Esophagus (tissue), 2 donors: ENCODE data around the gene F7. TPM values are rescaled to one million over a fixed set of nuclear protein-coding genes. Genes with fewer than 3 reads are reported as not detected.

Experiments used
- H3K27ac ChIP-seq, 2 donors: one replicate each; pipeline ENCODE4 v1.5.1; 2013; ENCODE audit warnings: low read depth in 2 of 2, mild to moderate bottlenecking in 2 of 2, inconsistent platforms in 1 of 2, low read length in 1 of 2, moderate library complexity in 1 of 2
- H3K27me3 ChIP-seq, 2 donors: one replicate each; pipeline ENCODE4 v1.6.1; 2013; ENCODE audit warnings: low read length in 2 of 2, control low read depth in 1 of 2, mild to moderate bottlenecking in 1 of 2; ENCODE audit not compliant: insufficient read depth in 2 of 2, control insufficient read depth in 1 of 2
- H3K36me3 ChIP-seq, 2 donors: one replicate each; pipeline ENCODE4 v1.6.1; 2013; ENCODE audit warnings: low read length in 1 of 2; ENCODE audit not compliant: control insufficient read depth in 2 of 2, insufficient read depth in 2 of 2
- H3K4me1 ChIP-seq, 2 donors: one replicate each; pipeline ENCODE4 v1.6.1; 2013; ENCODE audit warnings: low read length in 1 of 2; ENCODE audit not compliant: control insufficient read depth in 2 of 2, insufficient read depth in 2 of 2
- H3K4me3 ChIP-seq, 2 donors: one replicate each; pipeline ENCODE4 v1.5.1; 2013; ENCODE audit warnings: low read length in 2 of 2, mild to moderate bottlenecking in 2 of 2, low read depth in 1 of 2, moderate library complexity in 1 of 2
- H3K9me3 ChIP-seq, 2 donors: one replicate each; pipeline ENCODE4 v1.6.1; 2013; ENCODE audit warnings: mild to moderate bottlenecking in 2 of 2, low read depth in 1 of 2, low read length in 1 of 2, moderate library complexity in 1 of 2; ENCODE audit not compliant: control insufficient read depth in 2 of 2, insufficient read depth in 1 of 2
- WGBS, 2 donors: extraction: QIAGEN DNeasy Blood & Tissue Kit; methylation state at CpG; one replicate each; pipeline ENCODE4 v1.1.7; 2013; 5-methylcytosine and 5-hydroxymethylcytosine counted together
- polyA plus RNA-seq, 2 donors: library from polyadenylated mRNA; stranded (reverse); fragments of 200-250 nt; gene quantifications; one replicate each; pipeline ENCODE4 v1.2.3, GENCODE V29; 2013
- donor health status: healthy with polysubstance abuse.
- donor health status: Bipolar disorder and iron deficiency.

The F7 gene
- polyA plus RNA-seq, 2 donors: 0.01 TPM; not detected in 1

DNA sequence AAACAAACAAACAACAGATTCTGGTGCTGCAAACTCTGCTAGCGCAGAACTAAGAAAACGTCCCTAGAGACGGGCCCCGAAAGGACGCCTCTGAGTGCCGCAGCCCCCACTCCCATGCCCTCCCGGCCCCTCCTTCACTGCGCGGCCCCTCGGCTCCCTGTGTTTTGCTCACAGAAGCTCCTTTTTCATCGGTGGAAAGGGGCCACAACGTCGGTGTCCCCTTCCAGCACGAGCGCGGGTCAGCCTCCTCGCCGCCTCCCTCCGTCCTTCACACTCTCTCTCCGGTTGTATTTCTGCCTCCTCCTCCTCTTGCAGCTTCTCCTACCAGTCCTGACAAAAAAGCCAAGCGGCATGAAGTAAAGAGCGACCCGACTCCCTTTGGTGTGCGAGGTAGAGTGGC, 14.8 kb upstream of the F7 start:
- H3K4me3 ChIP-seq: no peak overlapping the region
- H3K4me1 ChIP-seq: no peaks in the 10 kb centered on the region
- no peaks in the 10 kb centered on the region for H3K9me3 ChIP-seq
- WGBS, 2 donors: 91 to 92% methylated on average over 24 of the region's 24 CpGs
- no peak overlapping the region for H3K27ac ChIP-seq
- no peaks in the 10 kb centered on the region for H3K27me3 ChIP-seq
- H3K36me3 ChIP-seq: peaks cover 0 to 21% of the 10 kb centered on the region in 2 donors

DNA sequence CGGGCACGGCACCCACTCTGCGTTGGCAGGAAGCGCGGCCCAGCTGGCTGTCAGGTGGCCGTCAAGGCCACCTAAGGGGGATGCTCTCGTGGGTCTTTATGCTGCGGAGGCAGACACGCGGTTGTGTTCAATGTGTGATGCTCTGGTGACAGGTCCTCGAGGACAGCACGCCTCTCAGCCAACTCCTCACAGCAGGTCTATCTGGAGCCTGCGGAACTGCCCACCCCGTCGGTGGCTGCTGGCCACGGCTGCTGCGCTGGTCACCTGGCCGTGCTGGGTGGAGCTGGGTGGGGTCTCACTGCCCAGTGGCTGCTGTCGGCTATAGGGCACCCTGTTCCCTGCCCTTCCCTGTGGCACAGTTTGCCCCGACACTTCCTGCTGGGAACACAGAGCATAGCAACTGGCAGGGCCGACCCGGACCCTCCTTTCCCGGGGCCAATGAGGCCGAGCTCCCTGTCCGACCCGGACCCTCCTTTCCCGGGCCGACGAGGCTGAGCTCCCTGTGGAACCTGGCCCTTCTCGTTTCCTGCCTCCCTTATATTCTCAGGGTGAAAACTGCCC, 14.3 kb upstream of the F7 start:
- peaks cover 0 to 22% of the 10 kb centered on the region in 2 donors for H3K36me3 ChIP-seq
- no peak overlapping the region for H3K4me3 ChIP-seq
- H3K27me3 ChIP-seq: no peaks in the 10 kb centered on the region
- WGBS, 2 donors: 87 to 90% methylated on average over 30 of the region's 30 CpGs
- no peaks in the 10 kb centered on the region for H3K9me3 ChIP-seq
- no peaks in the 10 kb centered on the region for H3K4me1 ChIP-seq
- H3K27ac ChIP-seq: no peak overlapping the region

DNA sequence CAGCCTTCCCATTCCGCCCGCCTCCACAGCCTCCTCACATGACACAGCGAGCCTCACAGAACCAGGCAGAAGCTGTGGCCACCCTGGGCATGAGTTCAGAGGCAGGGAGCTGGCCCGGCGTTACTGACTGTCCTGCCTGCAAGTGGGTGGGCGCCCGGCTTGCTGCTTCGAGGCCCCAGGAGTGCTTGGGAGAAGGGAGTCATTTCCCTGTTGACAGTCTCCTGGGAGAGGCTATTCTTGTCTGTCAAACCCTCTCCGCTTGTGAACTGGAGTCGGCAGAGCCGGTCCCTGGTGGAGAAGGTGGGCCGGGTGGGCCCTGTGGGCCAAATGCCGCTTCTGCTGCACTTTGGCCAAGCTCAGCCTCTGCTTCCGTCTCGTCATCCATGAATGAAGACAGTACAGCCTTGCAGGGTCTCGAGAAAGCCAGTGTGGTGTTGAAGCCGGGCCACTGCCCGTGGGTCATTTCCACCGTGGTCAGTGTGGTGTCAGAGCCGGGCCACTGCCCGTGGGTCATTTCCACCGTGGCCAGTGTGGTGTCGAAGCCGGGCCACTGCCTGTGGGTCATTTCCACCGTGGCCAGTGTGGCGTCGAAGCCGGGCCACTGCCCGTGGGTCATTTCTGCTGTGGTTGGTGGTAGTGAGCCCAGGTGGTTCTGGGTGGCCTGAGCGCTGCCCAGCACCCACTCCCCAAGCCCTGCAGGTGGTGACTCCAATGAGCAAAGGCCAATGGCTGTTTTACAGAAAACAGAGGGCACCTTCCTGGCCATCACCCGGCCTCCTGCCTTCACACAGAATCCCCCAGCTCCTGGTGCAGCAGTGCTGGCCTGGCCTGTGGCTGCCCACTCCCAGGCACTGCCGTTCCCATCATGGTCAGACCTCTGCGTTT, 13.5 kb upstream of the F7 start:
- WGBS, 2 donors: 89 to 90% methylated on average over 33 of the region's 33 CpGs

DNA sequence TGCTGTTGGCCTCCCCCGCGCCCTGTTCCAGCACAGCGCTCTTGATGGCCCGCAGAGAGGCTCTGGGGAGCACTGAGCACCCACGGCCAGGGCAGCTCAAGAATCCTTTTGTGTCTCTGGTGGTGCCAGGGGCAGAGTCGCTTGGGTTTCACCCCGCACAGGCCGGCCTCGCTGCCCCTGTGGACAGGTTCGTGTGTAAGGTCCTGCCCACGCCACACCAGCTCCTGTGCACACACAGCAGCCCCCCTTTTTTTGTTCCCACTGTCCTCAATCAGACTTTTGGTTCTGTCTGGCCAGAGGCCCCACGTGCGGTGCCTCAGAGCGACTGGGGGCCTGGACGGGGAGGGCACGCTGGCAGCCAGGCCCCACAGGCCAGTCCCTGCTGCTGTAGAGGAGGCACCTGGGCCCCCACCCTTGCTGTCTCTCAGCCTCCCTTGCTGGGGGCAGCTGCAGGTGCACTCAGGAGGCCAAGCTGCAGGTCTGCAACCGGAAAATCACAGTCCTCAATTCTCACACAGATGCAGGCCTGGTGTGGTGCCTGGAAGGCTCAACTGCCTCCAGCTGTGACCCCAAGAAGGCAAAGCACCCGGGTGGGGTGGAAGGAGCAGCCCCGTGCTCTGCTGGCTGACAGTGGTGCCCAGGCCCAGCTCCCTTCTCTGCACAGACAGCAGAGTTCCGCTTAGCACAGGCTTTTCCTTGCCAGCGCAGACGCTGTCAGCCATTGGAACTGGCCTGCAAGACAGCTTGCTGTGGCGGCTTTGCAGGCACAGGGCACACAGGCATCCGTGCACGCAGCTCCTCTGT, 12.6 kb upstream of the F7 start:
- Histone ChIP-seq H3K4me1 (no peaks in the 10 kb centered on the region), H3K27me3 (no peaks in the 10 kb centered on the region), H3K4me3 (no peak overlapping the region), H3K27ac (no peak overlapping the region), H3K9me3 (no peaks in the 10 kb centered on the region), H3K36me3 (peaks cover 0 to 18% of the 10 kb centered on the region in 2 donors)
- WGBS, 2 donors: 92 to 94% methylated on average over 25 of the region's 25 CpGs

More for the DNA sequence above, 13.5 kb upstream of the F7 start:
- H3K9me3 ChIP-seq: no peaks in the 10 kb centered on the region
- H3K27ac ChIP-seq: no peak overlapping the region
- H3K36me3 ChIP-seq: peaks cover 0 to 22% of the 10 kb centered on the region in 2 donors
- H3K27me3 ChIP-seq: no peaks in the 10 kb centered on the region
- no peak overlapping the region for H3K4me3 ChIP-seq
- H3K4me1 ChIP-seq: no peaks in the 10 kb centered on the region

DNA sequence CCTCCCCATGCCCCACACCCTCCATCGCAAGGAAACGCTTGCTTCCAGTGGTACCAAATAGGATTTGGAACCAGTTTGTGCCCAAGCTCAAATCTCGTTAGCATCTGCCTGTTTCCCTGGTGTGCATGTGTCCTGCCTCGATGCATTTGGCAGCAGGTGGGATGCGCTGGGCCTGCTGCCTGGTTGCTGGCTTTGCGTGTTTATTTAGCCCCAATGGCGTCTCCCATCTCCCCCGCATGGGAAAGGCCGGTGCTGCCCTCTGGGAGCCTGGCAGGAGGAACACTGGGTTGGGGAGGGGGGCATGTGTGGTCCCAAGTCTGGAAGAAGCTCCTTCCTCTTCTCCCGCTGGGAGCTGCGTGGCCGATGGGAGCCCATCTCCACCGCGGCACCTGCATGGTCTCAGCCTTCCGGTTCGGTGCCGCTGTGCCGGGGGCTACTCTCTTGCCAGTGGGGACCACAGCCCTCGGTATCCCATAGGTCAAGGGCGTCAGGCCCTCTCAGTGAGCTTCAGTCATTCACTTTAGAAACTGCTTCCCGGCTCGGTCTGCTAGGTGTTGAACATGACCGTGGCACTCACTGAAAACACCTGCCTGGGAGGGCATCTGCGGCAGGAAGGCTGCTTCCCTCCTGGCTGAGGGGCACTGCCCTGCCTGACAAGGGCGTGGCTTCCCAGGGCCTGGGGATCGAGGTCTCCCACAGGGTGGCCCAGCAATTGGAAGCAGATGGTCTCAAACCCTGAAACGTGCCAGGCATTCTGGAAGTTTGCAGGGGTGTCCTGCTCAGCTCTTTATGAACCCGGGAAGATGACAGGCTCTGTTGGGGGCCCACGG, 11.8 kb upstream of the F7 start:
- no peak overlapping the region for H3K4me3 ChIP-seq
- H3K9me3 ChIP-seq: no peaks in the 10 kb centered on the region
- 81 to 84% methylated on average over 28 to 29 of the region's 29 CpGs for WGBS, 2 donors
- H3K36me3 ChIP-seq: peaks cover 0 to 14% of the 10 kb centered on the region in 2 donors
- no peaks in the 10 kb centered on the region for H3K27me3 ChIP-seq
- H3K27ac ChIP-seq: no peak overlapping the region
- no peaks in the 10 kb centered on the region for H3K4me1 ChIP-seq

DNA sequence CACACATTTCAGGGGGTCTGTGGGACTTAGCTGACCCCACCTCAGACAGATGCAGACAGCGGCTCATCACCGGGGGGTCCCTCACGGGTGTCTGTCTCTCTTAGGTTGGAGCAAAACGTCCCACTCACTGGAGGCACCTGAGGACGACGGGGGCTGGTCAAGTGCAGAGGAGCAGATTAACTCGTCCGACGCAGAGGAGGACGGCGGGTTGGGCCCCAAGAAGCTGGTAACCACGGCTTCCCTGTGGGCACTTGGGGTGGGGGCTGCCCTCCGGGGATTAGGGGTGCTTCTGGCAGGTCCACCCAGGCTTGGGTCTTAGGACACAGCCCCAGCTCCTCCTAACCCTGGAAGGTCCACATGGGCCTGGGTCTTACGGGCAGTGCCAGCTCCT, 11.2 kb upstream of the F7 start:
- peaks cover 0 to 14% of the 10 kb centered on the region in 2 donors for H3K36me3 ChIP-seq
- H3K27me3 ChIP-seq: no peaks in the 10 kb centered on the region
- no peaks in the 10 kb centered on the region for H3K9me3 ChIP-seq
- no peaks in the 10 kb centered on the region for H3K4me1 ChIP-seq
- H3K4me3 ChIP-seq: no peak overlapping the region
- 88 to 89% methylated on average over 14 of the region's 14 CpGs for WGBS, 2 donors
- H3K27ac ChIP-seq: no peak overlapping the region

DNA sequence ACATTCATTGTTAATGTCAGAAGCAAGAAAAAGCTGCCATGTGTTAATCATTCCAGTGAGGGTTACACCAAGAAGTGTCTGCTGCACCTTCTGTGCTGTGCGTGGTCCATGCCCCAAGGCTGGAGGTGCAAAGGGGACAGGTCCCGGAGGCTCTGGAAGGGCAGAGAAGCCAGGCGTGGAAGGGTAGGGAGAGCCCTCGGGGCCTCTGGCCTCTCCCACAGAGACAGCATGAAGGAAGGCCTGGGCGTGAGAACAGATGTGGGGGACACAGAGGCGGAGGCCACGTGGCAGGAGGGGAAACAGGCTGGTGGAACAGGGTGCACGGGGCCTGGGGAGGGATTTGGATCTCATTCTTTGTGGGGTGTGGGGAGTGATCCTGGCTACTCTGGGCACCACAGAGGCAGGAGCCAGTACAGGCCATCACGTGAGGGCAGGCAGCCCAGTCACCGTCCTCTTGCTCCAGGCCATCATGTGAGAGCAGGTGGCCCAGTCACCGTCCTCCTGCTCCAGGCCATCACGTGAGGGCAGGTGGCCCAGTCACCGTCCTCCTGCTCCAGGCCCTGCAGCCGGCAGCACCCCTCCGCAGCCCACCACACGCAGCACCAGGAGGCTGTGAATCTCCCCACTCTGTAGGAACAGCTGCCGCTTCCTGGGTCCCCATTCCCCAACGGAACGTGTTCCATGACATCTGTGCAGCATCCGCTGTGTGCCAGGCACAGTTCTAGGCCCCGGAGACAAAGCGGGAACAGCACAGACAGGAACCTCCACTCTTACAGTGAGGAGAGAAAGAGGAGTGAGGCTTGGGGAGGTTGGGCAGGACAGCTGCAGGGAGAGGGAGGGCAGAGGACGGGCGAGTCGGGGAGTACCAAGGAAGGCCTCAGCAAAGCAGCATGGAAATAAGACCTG, 10.2 kb upstream of the F7 start:
- no peak overlapping the region for H3K27ac ChIP-seq
- H3K27me3 ChIP-seq: no peaks in the 10 kb centered on the region
- H3K9me3 ChIP-seq: no peaks in the 10 kb centered on the region
- H3K4me3 ChIP-seq: no peak overlapping the region
- no peaks in the 10 kb centered on the region for H3K4me1 ChIP-seq
- WGBS, 2 donors: 88 to 90% methylated on average over 25 of the region's 25 CpGs
- peaks cover 0 to 11% of the 10 kb centered on the region in 2 donors for H3K36me3 ChIP-seq

DNA sequence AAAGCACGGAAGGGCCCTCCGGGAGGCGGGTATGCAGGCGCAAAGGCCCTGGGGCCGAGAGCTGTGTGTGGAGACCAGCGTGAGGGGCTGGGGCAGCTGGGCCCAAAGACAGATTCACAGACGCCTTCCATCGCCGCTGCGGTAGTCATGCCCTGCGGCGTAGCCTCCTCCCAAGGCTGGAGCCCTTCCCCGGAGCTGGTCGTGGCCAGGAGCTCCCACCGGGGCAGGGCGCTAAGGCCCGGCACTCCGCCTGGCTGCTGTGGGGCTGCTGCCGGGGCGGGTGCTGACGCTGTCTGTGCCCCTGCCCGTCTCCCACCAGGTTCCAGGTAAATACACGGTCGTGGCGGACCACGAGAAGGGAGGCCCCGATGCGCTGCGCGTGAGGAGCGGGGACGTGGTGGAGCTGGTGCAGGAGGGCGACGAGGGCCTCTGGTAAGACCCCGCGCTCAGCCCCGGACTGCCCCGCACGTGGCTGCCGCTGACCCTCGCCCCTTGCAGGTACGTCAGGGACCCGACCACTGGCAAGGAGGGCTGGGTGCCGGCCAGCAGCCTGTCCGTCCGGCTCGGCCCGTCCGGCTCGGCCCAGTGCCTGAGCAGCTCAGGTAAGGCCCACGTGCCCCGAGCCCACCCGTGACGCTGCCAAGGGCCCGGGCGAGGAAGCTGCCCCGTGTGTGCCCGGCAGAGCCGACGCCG, 9.4 kb upstream of the F7 start:
- Histone ChIP-seq H3K9me3 (no peaks in the 10 kb centered on the region), H3K4me3 (no peak overlapping the region), H3K27me3 (no peaks in the 10 kb centered on the region), H3K4me1 (no peaks in the 10 kb centered on the region), H3K36me3 (peaks cover 0 to 5% of the 10 kb centered on the region in 2 donors), H3K27ac (no peak overlapping the region)
- 93 to 94% methylated on average over 55 to 61 of the region's 61 CpGs for WGBS, 2 donors
